Measurements from ENCODE around the gene TMEM62.
"Not testable (repeated sequence)": the region's sequence is repeated elsewhere in the genome, so short reads cannot be mapped to it uniquely, and the experiment has no call there.

TMEM62 gene

GRCh38 chr15:43121863-43122262 lies 11.5 kb upstream of the TMEM62 start:
- no peak for DNase-seq (ENCODE audit: low read depth in 2 of 2)

GRCh38 chr15:43125100-43125661 lies 8.2 kb upstream of the TMEM62 start:
- no peak for DNase-seq (ENCODE audit: low read depth in 2 of 2)

- DNase-seq (ENCODE audit: low read depth in 2 of 2): no peak
Measured at GRCh38 chr15:43126356-43126755, 7.0 kb upstream of the TMEM62 start.

DNA sequence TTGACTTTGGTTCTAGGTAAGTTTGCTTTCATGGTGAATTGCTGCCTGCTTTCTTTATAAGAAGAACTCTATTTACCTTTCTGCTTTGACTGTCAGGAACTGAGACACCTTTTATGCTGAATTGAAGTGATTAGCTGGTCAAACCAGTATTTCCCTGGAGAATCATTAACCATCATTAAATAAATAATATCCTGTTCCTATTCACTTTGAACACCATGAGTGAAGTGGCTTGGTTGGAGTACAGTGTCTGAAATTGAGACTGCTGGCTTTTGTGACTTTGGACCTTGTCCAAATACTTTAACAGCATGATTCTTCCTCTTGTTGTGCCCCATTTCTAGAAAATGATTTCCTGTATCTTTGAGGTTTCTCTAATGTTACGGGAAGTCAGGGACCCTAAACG lies 5.6 kb upstream of the TMEM62 start:
- no peak for DNase-seq (ENCODE audit: low read depth in 2 of 2)

DNA sequence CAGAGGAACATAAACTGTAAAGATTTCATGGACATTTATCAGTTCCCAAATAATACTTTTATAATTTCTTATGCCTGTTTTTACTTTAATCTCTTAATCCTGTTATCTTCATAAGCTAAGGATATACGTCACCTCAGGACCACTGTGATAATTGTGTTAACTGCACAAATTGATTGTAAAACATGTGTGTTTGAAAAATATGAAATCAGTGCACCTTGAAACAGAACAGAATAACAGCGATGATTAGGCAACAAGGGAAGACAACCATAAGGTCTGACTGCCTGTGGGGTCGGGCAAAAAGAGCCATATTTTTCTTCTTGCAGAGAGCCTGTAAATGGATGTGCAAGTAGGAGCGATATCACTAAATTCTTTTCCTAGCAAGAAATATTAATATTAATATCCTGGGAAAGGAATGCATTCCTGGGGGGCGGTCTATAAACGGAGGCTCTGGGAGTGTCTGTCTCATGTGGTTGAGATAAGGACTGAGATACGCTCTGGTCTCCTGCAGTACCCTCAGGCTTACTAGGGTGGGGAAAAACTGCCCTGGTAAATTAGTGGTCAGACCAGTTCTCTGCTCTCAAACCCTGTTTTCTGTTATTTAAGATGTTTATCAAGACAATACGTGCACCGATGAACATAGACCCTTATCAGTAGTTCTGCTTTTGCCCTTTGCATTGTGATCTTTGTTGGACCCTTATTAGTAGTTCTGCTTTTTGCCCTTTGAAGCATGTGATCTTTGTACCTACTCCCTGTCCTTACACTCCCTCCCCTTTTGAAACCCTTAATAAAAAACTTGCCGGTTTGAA lies 5.0 kb upstream of the TMEM62 start:
- DNase-seq (ENCODE audit: low read depth in 2 of 2): not testable (repeated sequence)

DNA sequence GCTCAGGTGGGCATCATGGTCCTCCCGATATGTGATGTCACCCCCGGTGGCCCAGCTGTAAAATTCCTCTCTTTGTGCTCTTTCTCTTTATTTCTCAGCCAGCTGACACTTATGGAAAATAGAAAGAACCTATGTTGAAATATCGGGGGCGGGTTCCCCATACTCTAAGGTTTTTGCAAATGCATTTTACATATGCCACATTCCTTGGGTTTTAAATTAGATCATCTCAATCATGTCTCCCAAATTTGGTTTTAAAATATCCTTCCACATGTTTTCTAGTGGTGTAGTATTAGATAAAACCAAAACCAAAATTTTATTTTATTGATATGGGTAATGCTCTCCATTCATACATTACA lies 4.4 kb upstream of the TMEM62 start:
- no peak for DNase-seq (ENCODE audit: low read depth in 2 of 2)

DNA sequence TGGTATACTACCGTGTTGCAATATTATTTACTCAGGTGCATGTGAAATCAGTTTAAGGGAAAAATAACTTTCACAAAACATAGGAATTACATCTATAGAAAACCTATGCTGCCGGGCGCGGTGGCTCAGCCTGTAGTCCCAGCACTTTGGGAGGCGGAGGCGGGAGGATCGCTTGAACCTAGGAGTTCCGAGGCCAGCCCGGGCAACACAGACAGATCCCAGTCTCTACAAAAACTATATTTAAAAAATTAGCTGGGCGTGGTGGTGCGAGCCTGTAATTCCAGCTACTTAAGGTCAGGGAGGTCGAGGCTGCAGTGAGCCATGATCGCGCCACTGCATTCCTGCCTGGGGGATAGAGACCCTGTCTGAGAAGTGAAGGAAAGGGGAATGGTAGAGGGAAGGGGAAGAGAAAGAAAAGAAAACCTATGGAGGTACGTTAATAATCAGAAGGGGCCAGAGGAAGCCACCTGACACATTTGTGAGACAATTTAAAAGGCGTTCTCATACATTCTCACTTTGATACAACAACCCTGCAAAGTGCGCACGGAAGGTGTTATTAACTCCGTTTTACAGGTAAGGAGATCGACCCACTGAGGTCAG lies 456 bp upstream of the TMEM62 start:
- no peak for DNase-seq (ENCODE audit: low read depth in 2 of 2)

GRCh38 chr15:43134157-43134635 lies 810 bp downstream of the TMEM62 start:
- DNase-seq (ENCODE audit: low read depth in 2 of 2): no peak

DNA sequence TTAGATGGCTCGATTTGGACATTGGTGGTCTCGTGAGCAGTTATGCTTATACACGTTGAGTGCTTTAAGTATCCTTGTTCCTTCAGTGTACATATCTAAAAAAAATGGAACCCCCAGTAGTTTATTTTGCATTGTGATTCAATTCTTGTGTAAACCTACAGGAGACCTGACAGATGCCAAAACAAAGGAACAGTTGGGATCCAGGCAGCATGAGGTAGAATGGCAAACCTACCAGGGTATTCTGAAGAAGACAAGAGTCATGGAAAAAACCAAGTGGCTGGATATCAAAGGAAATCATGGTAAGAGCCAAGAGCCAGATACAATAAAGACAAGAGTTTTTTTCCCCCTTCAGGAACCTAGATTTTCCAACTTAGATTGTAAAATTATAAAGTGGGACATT lies 2.0 kb downstream of the TMEM62 start:
- no peak for DNase-seq (ENCODE audit: low read depth in 2 of 2)

- DNase-seq (ENCODE audit: low read depth in 2 of 2): peak in 1 of 2 experiments; percentile 3
Measured at GRCh38 chr15:43143203-43143941, 10.0 kb downstream of the TMEM62 start.

GRCh38 chr15:43144512-43144911 lies 11.1 kb downstream of the TMEM62 start:
- no peak for DNase-seq (ENCODE audit: low read depth in 2 of 2)

DNA sequence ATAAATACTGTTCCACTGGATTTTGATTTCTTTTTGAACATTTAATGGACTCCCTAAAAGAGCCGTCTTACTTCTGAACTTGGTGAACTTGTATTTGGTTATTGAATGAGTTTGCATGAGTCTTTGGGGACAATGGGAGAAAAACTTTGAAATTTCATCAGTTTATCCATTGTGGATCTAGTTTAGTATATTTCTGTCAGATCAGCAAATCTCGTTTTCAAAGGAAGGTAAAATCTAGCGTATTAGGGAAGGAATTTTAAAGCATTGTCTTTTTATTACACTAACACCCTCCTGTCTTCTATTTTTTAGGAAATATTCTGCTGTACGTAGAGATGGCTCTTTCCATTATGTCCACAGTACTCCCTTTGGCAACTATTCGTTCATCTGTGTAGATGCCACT lies 12.8 kb downstream of the TMEM62 start:
- DNase-seq (ENCODE audit: low read depth in 2 of 2): no peak

GRCh38 chr15:43150191-43150929 lies 17.0 kb downstream of the TMEM62 start:
- peak; percentile 86 to 89 for DNase-seq (ENCODE audit: low read depth in 2 of 2)

DNA sequence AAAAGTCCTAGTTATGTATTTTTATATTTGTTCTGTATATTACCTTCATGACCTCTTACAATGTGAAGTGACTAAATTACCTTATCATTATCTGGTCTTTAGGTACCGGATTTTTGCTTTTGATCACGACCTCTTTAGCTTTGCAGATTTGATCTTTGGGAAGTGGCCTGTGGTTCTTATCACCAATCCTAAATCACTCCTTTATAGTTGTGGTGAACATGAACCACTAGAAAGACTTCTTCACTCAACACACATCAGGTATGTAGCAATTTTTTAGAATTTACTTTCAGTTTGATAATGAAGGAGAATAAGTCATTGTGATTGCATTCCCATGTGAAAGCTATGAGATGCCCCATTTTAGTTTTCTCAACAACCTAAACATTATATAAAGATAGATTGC lies 18.3 kb downstream of the TMEM62 start:
- DNase-seq (ENCODE audit: low read depth in 2 of 2): no peak

GRCh38 chr15:43153269-43153668 lies 19.9 kb downstream of the TMEM62 start:
- DNase-seq (ENCODE audit: low read depth in 2 of 2): no peak

GRCh38 chr15:43165801-43166325 lies 32.5 kb downstream of the TMEM62 start:
- no peak for DNase-seq (ENCODE audit: low read depth in 2 of 2)

DNA sequence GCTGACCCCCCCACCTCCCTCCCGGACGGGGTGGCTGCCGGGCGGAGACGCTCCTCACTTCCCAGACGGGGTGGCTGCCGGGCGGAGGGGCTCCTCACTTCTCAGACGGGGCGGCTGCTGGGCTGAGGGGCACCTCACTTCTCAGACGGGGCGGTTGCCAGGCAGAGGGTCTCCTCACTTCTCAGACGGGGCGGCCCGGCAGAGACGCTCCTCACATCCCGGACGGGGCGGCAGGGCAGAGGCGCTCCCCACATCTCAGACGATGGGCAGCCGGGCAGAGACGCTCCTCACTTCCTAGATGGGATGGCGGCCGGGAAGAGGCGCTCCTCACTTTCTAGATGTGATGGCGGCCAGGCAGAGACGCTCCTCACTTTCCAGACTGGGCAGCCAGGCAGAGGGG lies 33.9 kb downstream of the TMEM62 start:
- DNase-seq (ENCODE audit: low read depth in 2 of 2): not testable (repeated sequence)

DNA sequence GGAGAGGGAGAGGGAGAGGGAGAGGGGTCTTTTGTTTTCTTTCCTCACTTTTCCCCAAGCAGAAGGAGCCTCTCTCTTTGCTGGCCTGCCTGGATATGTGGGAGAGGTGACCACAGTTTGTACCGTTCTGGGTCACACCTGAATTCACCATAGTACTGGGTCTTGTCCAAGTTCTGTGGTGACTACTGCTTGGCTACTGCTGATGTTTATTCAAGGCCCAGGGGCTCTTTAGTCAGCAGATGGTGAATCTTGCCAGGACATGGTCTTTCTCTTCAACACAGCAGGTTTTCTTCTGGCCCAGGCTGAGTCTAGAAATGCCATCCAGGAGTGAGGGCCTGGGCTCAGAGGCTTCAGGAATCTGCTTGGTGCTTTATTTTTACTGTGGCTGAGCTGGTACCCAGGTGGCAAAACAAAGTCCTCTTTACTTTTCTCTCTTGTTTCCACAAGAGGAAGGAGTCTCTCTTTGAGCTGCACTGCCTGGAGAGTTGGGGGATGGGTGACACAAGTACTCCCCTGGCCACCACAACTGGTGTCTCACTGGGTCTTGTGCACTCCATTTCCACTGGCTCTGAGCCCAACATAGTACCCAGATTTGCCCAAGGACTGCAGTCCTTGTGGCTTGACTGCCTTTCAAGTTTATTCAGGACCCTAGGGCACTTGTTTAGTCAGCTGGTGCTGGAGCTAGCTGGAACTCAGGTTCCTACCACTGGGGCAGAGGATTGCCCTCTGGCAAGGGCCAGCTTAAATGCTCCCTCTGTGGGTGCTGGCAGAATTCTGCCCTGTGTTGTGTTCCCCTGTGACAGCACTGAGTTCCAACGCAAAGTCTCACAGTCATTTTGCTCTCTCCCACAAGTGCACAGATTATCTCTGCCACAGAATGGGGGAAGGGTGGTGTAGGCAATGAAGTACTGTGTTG lies 35.1 kb downstream of the TMEM62 start:
- no peak for DNase-seq (ENCODE audit: low read depth in 2 of 2)

DNA sequence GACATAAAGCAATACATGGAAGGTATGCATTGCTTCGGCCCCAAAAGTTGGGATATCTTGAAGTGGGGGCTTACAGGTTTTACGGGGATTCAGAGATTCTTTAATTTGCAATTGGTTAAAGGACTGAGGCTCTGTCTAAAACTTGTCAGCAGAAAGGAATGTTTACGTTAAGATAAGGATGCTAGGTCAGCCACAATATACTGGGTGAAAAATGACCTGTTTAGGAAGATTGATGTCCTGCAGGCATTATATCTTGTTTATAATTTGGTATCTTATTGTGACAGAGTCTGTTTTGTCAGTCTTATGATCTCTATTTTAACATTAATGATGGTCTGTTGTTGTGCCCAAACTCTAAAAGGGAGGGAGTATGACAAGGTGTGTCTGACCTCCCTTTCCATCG lies 36.5 kb downstream of the TMEM62 start:
- no peak for DNase-seq (ENCODE audit: low read depth in 2 of 2)

DNA sequence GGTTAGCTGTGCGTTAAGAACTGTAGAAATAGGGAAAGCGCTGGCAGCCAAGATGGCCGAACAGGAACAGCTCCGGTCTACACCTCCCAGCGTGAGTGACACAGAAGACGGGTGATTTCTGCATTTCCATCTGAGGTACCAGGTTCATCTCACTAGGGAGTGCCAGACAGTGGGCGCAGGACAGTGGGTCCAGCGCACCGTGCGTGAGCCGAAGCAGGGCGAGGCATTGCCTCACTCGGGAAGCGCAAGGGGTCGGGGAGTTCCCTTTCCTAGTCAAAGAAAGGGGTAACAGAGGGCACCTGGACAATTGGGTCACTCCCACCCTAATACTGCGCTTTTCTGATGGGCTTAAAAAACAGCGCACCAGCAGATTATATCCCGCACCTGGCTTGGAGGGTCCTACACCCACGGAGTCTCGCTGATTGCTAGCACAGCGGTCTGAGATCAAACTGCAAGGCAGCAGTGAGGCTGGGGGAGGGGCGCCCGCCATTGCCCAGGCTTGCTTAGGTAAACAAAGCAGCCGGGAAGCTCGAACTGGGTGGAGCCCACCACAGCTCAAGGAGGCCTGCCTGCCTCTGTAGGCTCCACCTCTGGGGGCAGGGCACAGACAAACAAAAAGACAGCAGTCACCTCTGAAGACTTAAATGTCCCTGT lies 42.4 kb downstream of the TMEM62 start:
- not testable (repeated sequence) for DNase-seq (ENCODE audit: low read depth in 2 of 2)

All from fibroblast of skin of left biceps (primary cell).